Hematopoietic multipotent progenitor cell treated with erythropoietin and hydrocortisone succinate and interleukin-3 and kit ligand, for 17 days (in vitro differentiated cells): ENCODE results near the gene GNAZ.
A peak's percentile ranks its signal among the peaks of the same experiment; 100 is the strongest.

Experiments
- DNase-seq: peaks from one replicate; pipeline ENCODE4 v3.0.0-alpha.2; 2015; ENCODE audit warnings: low spot score

The GNAZ gene

GRCh38 chr22:23093051-23093788, 22.9 kb downstream of the GNAZ start:
- no peak for DNase-seq

DNA sequence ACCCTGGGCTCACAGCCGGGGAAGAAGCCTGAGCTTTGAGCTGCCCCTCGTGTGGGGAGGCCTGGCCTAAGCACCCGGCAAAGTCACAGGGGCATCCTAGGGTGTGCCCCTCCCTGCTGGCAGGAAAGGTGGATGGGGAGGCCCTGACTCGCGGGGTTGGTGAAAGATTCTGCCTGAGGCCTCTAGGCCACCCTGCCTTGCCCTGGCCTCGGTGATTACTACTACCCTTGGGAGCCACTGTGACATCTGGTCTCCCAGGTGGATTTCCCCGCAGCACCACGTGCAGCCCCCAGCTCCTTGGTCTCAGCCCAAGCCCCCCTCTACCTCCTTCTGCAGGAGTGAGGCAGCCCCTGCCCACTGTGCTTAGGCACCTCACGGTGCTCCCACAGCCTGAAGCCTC, 23.9 kb downstream of the GNAZ start:
- DNase-seq = no peak

DNA sequence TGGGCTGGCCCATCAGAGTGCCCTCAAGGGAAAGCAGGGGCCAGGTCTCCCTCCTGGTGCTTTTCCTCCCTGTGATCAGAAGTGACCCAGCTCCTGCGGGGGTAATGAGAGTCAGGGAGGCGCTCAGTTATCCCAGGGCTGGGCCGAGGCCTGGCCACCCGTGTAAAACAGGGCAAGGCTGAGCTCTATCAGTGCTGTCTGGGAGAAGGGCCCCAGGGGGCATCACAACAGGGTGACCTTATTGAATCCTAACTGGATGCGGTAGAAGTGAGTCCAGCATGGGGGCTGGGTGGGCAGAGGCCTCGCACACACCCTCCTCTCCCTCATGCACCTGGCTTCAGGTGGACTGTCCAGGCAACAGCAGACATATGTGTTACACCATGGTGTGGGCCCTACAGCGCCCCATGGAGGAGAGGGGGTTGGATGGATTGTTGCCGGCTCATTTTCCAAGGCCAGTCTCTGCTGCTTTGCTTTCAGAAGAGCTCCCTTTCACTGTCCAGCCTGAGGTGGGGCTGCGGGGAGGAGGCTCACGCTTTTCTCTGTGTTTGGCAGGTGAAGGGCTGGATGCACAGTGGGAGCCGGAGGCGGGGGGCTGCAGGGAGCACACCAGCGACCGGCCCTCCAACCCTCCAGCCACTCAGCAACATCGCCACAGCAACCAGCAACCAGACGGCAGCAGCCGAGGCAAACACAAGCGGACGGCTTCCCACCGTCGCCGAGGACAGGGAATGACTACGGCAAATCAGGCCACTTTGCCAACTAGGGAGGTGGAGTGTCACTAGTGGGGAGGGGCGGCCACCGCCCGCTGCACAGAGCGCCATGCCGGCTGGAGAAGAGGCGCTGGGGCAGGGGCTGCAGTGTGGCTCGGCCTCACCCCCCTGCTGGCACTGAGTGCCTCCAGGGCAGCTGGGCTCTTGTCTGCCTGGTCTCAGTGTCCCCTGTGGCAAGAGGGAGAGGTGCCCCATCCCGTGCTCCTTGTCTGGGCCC, 24.7 kb downstream of the GNAZ start:
- DNase-seq = no peak

- no peak for DNase-seq
Measured at GRCh38 chr22:23095733-23096342, 25.5 kb downstream of the GNAZ start.

- no peak for DNase-seq
Measured at GRCh38 chr22:23097412-23098229, 27.3 kb downstream of the GNAZ start.

GRCh38 chr22:23098230-23098705, 27.9 kb downstream of the GNAZ start:
- no peak for DNase-seq

DNA sequence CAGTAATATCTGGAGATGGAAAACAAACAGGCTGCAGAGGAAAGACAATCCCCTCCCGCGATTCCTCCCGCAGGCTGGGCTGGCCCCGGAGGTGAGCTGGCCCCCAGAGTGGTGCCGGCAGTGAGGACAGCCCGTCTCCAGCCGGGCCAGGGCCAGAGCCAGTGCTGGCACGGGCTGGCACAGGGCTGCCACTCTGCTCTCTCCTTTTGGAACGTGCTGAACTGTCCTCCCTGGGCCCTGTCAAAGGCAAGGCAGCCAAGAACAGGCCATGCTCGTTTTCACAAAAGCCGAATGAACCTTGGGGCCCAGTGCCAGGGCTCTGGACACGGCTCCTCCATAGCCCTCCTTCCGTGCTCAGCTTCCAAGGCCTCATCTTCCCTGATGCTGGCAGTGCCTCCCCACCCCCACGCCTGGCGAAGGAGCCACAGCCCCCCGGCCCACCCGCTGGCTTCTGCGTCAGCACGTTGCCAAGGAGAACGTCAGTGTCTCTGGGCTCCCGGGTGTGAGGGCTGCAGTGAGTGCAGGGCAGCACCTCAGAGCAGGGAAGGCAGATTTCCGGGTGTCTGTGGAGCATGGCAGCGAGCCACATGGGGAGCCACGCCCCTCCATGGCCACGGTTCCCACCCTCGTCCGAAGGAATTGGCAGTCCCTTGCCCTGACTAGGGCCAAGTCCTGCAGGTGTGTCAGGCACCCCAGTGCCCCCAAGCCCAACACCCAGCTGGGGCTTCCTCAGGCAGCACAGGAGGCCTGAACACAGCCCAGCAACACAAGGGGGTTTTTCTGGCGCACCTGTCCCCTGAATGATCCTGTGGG, 28.6 kb downstream of the GNAZ start:
- DNase-seq = peak; percentile 34

DNA sequence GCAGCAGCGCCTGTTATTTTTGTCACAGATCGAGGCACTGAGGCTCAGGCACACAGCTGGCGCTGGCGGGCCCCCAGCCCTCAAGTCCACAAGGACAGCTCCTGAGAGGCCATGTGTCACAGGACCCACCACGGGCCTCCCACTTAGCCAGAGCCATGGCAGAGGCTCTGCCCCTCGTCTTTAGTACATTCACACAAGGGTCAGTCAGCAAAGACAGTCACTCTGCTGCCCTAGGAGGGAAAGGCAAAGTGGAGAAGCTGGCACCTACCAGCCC, 29.1 kb downstream of the GNAZ start:
- DNase-seq = no peak

- no peak for DNase-seq
Measured at GRCh38 chr22:23100124-23100801, 29.9 kb downstream of the GNAZ start.

DNA sequence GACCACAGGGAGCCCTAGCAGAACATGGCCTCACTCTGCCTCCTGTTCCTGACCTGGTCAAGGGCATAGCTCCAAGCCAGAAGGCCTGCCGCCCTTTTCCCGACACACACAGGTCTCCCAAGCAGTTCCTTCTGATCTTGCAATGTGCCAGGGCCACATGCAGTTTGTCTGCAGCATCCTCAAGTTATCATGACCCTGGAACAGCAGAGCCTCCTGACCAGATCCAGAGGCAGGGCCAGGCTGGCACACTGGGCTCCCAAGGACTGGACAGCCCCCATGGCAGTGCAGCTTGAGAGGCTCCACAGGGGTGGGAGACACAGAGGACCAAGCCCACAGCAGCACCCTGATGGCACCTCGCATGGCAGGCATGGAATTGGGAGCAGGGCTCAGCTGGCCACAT, 31.2 kb downstream of the GNAZ start:
- DNase-seq = no peak

GRCh38 chr22:23102002-23102655, 31.8 kb downstream of the GNAZ start:
- no peak for DNase-seq

- DNase-seq = no peak
Measured at GRCh38 chr22:23102776-23103175, 32.5 kb downstream of the GNAZ start.

GRCh38 chr22:23103199-23103954, 33.1 kb downstream of the GNAZ start:
- no peak for DNase-seq

- DNase-seq = no peak
Measured at GRCh38 chr22:23104187-23104971, 34.1 kb downstream of the GNAZ start.

- DNase-seq = no peak
Measured at GRCh38 chr22:23105304-23105703, 35.0 kb downstream of the GNAZ start.

DNA sequence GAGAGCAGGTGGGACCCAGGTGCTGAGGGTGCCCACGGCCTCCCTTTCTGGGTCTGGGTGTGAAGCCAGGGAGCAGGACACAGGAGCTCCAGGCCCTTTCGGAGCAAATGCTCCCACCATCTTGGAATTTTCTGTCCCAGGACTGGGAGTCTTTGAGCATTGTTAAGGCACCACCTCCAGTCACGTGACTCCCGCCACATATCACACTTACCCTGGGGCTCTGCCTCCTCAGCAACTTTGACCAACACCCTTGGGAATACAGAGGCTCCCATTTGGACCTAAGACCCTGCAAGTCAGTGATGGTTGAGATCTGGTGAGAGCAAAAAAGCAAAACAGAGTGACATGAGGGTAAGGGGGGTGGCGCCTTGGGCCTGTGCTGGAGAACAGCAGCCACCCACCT, 35.6 kb downstream of the GNAZ start:
- DNase-seq = no peak

GRCh38 chr22:23106344-23106743, 36.0 kb downstream of the GNAZ start:
- DNase-seq = peak; percentile 40

GRCh38 chr22:23106906-23107367, 36.6 kb downstream of the GNAZ start:
- DNase-seq = peak; percentile 73
